Fibroblast of villous mesenchyme (primary cell): Measurements from ENCODE around the gene STRIP2. TPM values are rescaled to one million over a fixed set of nuclear protein-coding genes. Genes with fewer than 3 reads are reported as not detected.
"Not testable (repeated sequence)": the region's sequence is repeated elsewhere in the genome, so short reads cannot be mapped to it uniquely, and the experiment has no call there.

ENCODE experiments used
- DNase-seq: peaks from one replicate; pipeline ENCODE4 v3.0.0-alpha.2; 2010; ENCODE audit warnings: low read depth
- H3K4me3 ChIP-seq: 2 replicates; pipeline ENCODE4 v1.5.1; 2011; ENCODE audit warnings: low read depth, mild to moderate bottlenecking, low read length
- small RNA-seq: library from RNA; depleted of rRNA; stranded (forward); fragments of <200 nt; gene quantifications from one replicate; pipeline ENCODE3, GENCODE V24; 2012
- total RNA-seq: library from RNA; depleted of rRNA; stranded (reverse); fragments of >200 nt; gene quantifications from 2 replicates; pipeline ENCODE4 v1.2.3, GENCODE V29; 2012
- TF ChIP-seq, protein P1 (sequence below): IDR thresholded peaks from 2 replicates; pipeline ENCODE4 v1.5.1; 2012; ENCODE audit warnings: low read depth, mild to moderate bottlenecking, low read length; ENCODE audit not compliant: insufficient read depth

The STRIP2 gene
- total RNA-seq, 1 donor, result 3.0 TPM

DNA sequence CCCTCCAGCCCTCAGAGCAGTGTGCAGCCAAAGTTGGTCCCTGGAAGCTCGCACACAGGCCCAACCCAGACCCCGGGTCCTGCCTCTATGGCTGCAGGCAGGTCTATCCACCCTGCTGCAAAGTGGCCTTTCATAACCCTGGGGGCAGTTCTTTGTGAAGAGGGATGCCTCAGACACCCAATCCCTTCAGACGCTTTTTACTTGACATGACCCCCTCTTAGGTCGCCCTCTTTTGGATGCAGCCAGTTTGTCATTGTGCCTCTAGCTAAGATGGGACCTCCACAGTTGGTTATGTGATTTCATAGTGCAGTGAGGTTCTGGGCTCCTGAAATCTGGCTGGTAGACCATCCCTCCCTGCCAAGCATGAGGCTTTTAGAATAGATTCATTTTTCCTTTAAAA lies 95.4 kb downstream of the STRIP2 start:
- DNase-seq, result no peak
- TF ChIP-seq, protein P1, sequence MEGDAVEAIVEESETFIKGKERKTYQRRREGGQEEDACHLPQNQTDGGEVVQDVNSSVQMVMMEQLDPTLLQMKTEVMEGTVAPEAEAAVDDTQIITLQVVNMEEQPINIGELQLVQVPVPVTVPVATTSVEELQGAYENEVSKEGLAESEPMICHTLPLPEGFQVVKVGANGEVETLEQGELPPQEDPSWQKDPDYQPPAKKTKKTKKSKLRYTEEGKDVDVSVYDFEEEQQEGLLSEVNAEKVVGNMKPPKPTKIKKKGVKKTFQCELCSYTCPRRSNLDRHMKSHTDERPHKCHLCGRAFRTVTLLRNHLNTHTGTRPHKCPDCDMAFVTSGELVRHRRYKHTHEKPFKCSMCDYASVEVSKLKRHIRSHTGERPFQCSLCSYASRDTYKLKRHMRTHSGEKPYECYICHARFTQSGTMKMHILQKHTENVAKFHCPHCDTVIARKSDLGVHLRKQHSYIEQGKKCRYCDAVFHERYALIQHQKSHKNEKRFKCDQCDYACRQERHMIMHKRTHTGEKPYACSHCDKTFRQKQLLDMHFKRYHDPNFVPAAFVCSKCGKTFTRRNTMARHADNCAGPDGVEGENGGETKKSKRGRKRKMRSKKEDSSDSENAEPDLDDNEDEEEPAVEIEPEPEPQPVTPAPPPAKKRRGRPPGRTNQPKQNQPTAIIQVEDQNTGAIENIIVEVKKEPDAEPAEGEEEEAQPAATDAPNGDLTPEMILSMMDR, result no peak
- H3K4me3 ChIP-seq, result no peak overlapping the region

- TF ChIP-seq, protein P1, result no peak
- peak; percentile 23 for DNase-seq
- no peak overlapping the region for H3K4me3 ChIP-seq
These were observed 96.7 kb downstream of the STRIP2 start for GRCh38 chr7:129530795-129531391.

- no peak for DNase-seq
- TF ChIP-seq, protein P1, result no peak
- H3K4me3 ChIP-seq, result no peak overlapping the region
These were observed 97.5 kb downstream of the STRIP2 start for GRCh38 chr7:129531721-129532120.

DNA sequence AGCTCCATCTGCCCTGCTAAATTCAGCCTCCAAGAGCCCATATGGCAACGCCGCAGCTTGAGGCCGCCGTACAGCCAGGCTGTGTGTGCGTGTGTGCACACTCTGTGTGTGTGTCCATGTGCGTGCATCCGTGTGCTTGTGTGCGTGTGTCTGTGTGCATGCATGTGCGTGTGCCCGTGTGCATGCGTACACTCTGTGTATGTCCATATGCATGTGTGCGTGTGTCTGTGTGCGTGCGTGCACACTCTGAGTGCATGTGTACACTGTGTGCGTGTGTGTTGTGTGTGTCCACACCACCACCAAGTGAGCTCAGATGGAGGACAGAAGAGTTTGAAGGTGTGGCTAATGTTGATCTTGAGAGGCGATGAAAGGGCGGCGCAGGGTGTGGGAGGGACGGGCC lies 98.1 kb downstream of the STRIP2 start:
- TF ChIP-seq, protein P1, result no peak
- DNase-seq, result no peak
- H3K4me3 ChIP-seq, result no peak overlapping the region

GRCh38 chr7:129534558-129535274 lies 100.5 kb downstream of the STRIP2 start:
- not testable (repeated sequence) for DNase-seq, H3K4me3 ChIP-seq

DNA sequence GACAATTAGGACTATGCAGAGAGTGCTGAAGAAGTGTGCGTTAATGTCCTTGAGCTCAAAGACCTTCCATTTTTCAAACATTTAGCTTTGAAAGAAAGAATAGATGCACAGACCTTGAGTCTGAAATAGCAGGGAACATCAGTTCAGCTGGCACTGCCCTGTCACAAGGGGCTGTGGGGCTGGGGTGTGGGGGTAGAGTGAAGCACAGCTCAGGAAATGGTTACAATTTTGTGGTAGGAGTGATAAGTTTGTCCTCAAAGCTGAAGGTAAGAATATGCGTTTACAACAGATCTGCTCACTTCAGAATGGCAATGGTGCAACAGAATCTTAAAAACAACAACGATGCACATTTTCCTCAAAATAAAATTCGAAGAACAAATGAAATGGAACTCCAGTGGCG lies 101.7 kb downstream of the STRIP2 start:
- DNase-seq, result no peak
- TF ChIP-seq, protein P1, result no peak
- no peak overlapping the region for H3K4me3 ChIP-seq

GRCh38 chr7:129536323-129536722 lies 102.1 kb downstream of the STRIP2 start:
- no peak overlapping the region for H3K4me3 ChIP-seq
- DNase-seq, result no peak
- TF ChIP-seq, protein P1, result no peak

Small RNAs within 50 kb of the gene (small RNA-seq; reads per million reads assigned to genes)
- not detected for gene AC009244.1
- not detected for gene RNU1-72P
- gene SNRPGP3, result not detected

Other genes with a start within 250 kb of the STRIP2 start
- 1.3 and 2.3 TPM in 2 replicates for gene SMO, start 245.8 kb upstream of the STRIP2 start, total RNA-seq
- gene AHCYL2, start 209.4 kb upstream of the STRIP2 start, total RNA-seq, result 6.4 and 8.6 TPM in 2 replicates
- not detected in 2 replicates for gene SMKR1, start 68.1 kb downstream of the STRIP2 start, total RNA-seq
- gene NRF1, start 177.3 kb downstream of the STRIP2 start, total RNA-seq, result 10.6 and 12.5 TPM in 2 replicates